K562 (cell line): ENCODE results near the gene U2AF1L4. TPM values are rescaled to one million over a fixed set of nuclear protein-coding genes. Genes with fewer than 3 reads are reported as not detected.

ENCODE experiments used
- DPF2 ChIP-seq: fragments of 450-650 bp; IDR thresholded peaks from 2 replicates; pipeline ENCODE4 v1.6.1; 2016
- EHMT2 ChIP-seq: fragments of 450-650 bp; IDR thresholded peaks from 2 replicates; pipeline ENCODE4 v1.6.1; 2018; ENCODE audit warnings: antibody characterized with exemption
- MED1 ChIP-seq: sonication (generic); formaldehyde crosslinking; IDR thresholded peaks from 2 replicates; pipeline ENCODE4 v1.8.1; 2023; ENCODE audit warnings: missing genetic modification reagents, borderline replicate concordance
- MXI1 ChIP-seq: IDR thresholded peaks from 2 replicates; pipeline ENCODE4 v1.6.1; 2011; ENCODE audit warnings: low read depth, mild to moderate bottlenecking, improper control_type of control experiment, low read length
- NR2C1 ChIP-seq, 2 experiments: fragments of 450-650 bp; IDR thresholded peaks; 2 replicates each; pipeline ENCODE4 v1.6.1; 2017; ENCODE audit warnings: mild to moderate bottlenecking in 2 of 2, antibody characterized with exemption in 1 of 2, inconsistent platforms in 1 of 2, missing compliant biosample characterization in 1 of 2, missing genetic modification characterization in 1 of 2
- SIX5 ChIP-seq, 2 experiments: IDR thresholded peaks; 2 replicates each; pipeline ENCODE4 v1.6.1; 2011; ENCODE audit warnings: low read length in 2 of 2, borderline replicate concordance in 1 of 2, low read depth in 1 of 2, mild to moderate bottlenecking in 1 of 2, moderate library complexity in 1 of 2; ENCODE audit not compliant: insufficient read depth in 1 of 2
- SMAD3 ChIP-seq: fragments of 450-650 bp; formaldehyde crosslinking; conservative IDR thresholded peaks from 2 replicates; pipeline ENCODE4 v1.4.0; 2020; ENCODE audit warnings: mild to moderate bottlenecking
- STAT5A ChIP-seq: IDR thresholded peaks from 2 replicates; pipeline ENCODE4 v1.6.1; 2012; ENCODE audit warnings: low read length, inconsistent platforms, borderline replicate concordance
- STAT5B ChIP-seq: fragments of 250-450 bp; sonication (Bioruptor Pico); IDR thresholded peaks from 2 replicates; pipeline ENCODE4 v1.8.0; 2021; ENCODE audit warnings: mild to moderate bottlenecking, inconsistent platforms
- TCF3 ChIP-seq: sonication (generic); formaldehyde crosslinking; IDR thresholded peaks from 2 replicates; pipeline ENCODE4 v1.4.0; 2020; ENCODE audit warnings: mild to moderate bottlenecking, missing genetic modification reagents
- XRCC4 ChIP-seq: IDR thresholded peaks from one replicate; pipeline ENCODE4 v1.6.1; 2011; ENCODE audit not compliant: insufficient read depth, insufficient read length; ENCODE audit errors: extremely low read depth
- ZBTB7A ChIP-seq: IDR thresholded peaks from 2 replicates; pipeline ENCODE4 v1.6.1; 2011; ENCODE audit warnings: low read depth, mild to moderate bottlenecking, low read length, moderate library complexity, borderline replicate concordance; ENCODE audit not compliant: control insufficient read depth
- ZFP91 ChIP-seq: sonication (generic); formaldehyde crosslinking; IDR thresholded peaks from 2 replicates; pipeline ENCODE4 v1.8.0; 2022; ENCODE audit warnings: mild to moderate bottlenecking, missing genetic modification reagents
- polyA plus RNA-seq, 8 experiments: library from polyadenylated mRNA; depleted of rRNA in 4 of 8; stranded (reverse) in 5 of 8; unstranded in 3 of 8; fragments of >200 nt; fragmentation: Nextera tagmentation in 2 of 8; fragmentation: Illumina TruSeq in 1 of 8; extraction: Ambion mirVana in 2 of 8; extraction: Trizol in 1 of 8; gene quantifications; 2 replicates each; pipeline versions ENCODE4 v1.2.1 to v1.2.3, GENCODE V29; 2011 to 2014; ENCODE audit warnings: inconsistent platforms in 1 of 8, missing spikeins in 1 of 8
- total RNA-seq, 7 experiments: library from RNA; depleted of rRNA in 6 of 7; stranded (reverse); fragments of >200 nt in 6 of 7; fragmentation: Illumina TruSeq in 2 of 7; extraction: Trizol in 2 of 7; gene quantifications; 2 replicates each; pipeline versions ENCODE4 v1.2.1 to v1.2.3, GENCODE V29; 2011 to 2021; ENCODE audit warnings: low replicate concordance in 1 of 7
- TF ChIP-seq, protein P1 (sequence below): fragments of 250-450 bp; sonication (Bioruptor Pico); IDR thresholded peaks from 2 replicates; pipeline ENCODE4 v1.5.0; 2021; ENCODE audit warnings: mild to moderate bottlenecking, moderate library complexity
- TF ChIP-seq, protein P2 (sequence below): sonication (generic); formaldehyde crosslinking; IDR thresholded peaks from 2 replicates; pipeline ENCODE4 v1.4.0; 2020; ENCODE audit warnings: mild to moderate bottlenecking, missing genetic modification reagents
- TF ChIP-seq, protein P3 (sequence below): conservative IDR thresholded peaks from 2 replicates; pipeline ENCODE4 v1.6.1; 2011; ENCODE audit warnings: low read depth, mild to moderate bottlenecking, low read length; ENCODE audit not compliant: control insufficient read depth
- TF ChIP-seq, protein P4 (sequence below): IDR thresholded peaks from 2 replicates; pipeline ENCODE4 v1.6.1; 2014; ENCODE audit warnings: antibody characterized with exemption

The U2AF1L4 gene
- total and polyA plus RNA-seq, 9 of the 15 experiments (the other 6 are each of a cell fraction or from before 2014, with no cell fraction given) = 8.4 to 19.5 (median 12.6) TPM

DNA sequence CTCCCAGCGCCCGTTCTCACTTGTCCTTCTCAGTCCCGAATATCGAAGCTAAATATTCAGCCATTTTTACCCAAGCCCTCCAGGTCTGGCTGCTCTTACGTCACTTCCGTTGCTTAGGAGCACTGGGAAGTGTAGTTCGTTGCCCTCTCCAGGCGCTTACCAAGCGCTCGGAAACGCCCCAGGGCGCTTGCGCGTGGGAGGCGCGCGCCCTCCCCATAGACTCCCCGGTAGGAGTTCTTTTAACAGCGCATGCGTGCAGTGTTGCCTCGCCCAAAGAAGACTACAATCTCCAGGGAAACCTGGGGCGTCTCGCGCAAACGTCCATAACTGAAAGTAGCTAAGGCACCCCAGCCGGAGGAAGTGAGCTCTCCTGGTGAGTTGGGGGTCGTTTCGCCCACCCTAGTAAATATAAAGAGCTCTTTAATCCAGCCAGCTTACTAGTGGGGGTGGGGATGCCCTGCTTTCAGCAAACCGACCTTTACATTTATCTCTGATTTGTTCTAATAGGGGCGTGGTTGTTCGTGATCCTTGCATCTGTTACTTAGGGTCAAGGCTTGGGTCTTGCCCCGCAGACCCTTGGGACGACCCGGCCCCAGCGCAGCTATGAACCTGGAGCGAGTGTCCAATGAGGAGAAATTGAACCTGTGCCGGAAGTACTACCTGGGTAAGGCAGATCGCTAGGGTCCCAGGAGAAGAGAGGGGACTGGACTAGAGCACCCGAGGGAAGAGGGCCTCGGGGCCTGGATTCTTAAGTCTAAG is at the start of gene U2AF1L4, which contains the start of gene PSENEN (continued):
- TF ChIP-seq XRCC4 (no peak), ZFP91 (CRISPR knock-in tag) (no peak), MED1 (CRISPR knock-in tag) (no peak), EHMT2 (no peak), STAT5A (no peak), SMAD3 (no peak), ZBTB7A (peak; percentile 70), TCF3 (CRISPR knock-in tag) (no peak), STAT5B (CRISPR knock-in tag) (no peak), NR2C1 (IDR thresholded peaks at IDR 0.05) (peak; percentile 49), NR2C1 (tag; IDR thresholded peaks at IDR 0.05) (peak; percentile 54; the same call in 1 of the 2 replicates), SIX5 (IDR thresholded peaks at IDR 0.05; ENCODE audit: borderline replicate concordance in 1 of 2, insufficient read depth in 1 of 2, low read depth in 1 of 2, low read length in 2 of 2) (peak; percentile 74 to 83), DPF2 (no peak), MXI1 (0 out of 2 replicates have a peak, but pooled peaks have one; percentile 51)
- TF ChIP-seq, protein P1, sequence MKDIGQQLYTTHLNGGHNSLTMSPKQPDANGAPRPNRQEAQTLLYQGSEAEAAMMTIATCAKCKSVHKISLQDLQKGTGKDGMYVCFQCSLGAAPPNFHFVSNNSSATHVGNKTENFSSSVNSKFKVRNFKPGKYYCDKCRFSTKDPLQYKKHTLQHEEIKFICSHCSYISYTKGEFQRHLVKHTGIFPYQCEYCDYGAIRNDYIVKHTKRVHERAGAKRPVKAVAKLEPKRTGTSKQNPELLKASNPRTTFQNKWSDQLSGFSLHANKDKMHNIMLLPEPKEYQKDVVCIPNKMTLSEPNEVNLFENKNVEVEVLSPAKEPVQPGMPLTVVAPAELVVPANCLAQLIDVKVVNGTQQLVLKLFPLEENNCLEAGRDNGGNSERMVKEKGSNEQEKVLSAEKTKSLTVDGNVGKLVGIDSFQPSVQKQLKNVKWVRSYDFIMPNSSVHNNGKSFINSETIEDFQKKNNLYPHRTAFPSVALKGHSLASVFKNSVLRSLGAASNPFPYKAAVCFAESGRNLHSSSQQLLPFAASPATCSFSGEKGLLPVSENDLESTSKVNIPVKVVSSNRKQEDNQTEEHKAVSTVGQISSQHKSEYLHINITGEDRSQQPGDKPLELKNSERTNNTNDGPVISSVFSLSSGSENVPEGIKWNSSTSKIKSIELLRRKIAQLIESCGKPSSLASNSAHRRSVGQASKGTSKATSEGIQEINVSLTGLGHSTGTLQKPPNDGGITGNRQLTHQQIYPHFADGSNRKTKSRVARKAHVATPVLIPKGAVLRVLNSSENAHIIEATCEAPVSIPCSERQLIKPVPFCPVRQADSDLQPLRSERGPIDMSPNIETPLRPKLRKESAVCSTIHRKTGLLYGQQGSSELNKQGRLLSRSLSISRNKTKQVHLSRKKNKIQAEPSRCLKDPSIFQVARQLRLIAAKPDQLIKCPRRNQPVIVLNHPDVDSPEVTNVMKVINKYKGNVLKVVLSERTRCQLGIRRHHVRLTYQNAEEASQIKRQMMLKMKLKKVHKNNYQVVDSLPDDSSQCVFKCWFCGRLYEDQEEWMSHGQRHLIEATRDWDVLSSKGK (CRISPR knock-in tag) = no peak
- TF ChIP-seq, protein P2, sequence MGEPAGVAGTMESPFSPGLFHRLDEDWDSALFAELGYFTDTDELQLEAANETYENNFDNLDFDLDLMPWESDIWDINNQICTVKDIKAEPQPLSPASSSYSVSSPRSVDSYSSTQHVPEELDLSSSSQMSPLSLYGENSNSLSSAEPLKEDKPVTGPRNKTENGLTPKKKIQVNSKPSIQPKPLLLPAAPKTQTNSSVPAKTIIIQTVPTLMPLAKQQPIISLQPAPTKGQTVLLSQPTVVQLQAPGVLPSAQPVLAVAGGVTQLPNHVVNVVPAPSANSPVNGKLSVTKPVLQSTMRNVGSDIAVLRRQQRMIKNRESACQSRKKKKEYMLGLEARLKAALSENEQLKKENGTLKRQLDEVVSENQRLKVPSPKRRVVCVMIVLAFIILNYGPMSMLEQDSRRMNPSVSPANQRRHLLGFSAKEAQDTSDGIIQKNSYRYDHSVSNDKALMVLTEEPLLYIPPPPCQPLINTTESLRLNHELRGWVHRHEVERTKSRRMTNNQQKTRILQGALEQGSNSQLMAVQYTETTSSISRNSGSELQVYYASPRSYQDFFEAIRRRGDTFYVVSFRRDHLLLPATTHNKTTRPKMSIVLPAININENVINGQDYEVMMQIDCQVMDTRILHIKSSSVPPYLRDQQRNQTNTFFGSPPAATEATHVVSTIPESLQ (CRISPR knock-in tag) = no peak
- TF ChIP-seq, protein P3, sequence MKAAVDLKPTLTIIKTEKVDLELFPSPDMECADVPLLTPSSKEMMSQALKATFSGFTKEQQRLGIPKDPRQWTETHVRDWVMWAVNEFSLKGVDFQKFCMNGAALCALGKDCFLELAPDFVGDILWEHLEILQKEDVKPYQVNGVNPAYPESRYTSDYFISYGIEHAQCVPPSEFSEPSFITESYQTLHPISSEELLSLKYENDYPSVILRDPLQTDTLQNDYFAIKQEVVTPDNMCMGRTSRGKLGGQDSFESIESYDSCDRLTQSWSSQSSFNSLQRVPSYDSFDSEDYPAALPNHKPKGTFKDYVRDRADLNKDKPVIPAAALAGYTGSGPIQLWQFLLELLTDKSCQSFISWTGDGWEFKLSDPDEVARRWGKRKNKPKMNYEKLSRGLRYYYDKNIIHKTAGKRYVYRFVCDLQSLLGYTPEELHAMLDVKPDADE = peak; percentile 92
- TF ChIP-seq, protein P4, sequence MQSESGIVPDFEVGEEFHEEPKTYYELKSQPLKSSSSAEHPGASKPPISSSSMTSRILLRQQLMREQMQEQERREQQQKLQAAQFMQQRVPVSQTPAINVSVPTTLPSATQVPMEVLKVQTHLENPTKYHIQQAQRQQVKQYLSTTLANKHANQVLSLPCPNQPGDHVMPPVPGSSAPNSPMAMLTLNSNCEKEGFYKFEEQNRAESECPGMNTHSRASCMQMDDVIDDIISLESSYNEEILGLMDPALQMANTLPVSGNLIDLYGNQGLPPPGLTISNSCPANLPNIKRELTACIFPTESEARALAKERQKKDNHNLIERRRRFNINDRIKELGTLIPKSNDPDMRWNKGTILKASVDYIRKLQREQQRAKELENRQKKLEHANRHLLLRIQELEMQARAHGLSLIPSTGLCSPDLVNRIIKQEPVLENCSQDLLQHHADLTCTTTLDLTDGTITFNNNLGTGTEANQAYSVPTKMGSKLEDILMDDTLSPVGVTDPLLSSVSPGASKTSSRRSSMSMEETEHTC = no peak
